HepG2 (cell line): ENCODE measurements around the gene TREML1. TPM values are rescaled to one million over a fixed set of nuclear protein-coding genes. Genes with fewer than 3 reads are reported as not detected.

Experiments
- ATAC-seq: fragments of 200-7000 bp; cut with Tn5 transposase; 3 replicates; pipeline ENCODE4 v1.9.1; 2020; ENCODE audit warnings: mild to moderate bottlenecking, moderate library complexity
- BruUV-seq: library from RNA; stranded (reverse); fragments of 400-500 nt; replicated peaks from 2 replicates; lab custom pipeline; 2021; lab: Mats Ljungman, UMichigan
- CTCF ChIA-PET: fragments of 300-600 bp; formaldehyde crosslinking; extraction: SDS; loops from one replicate; lab custom pipeline; 2021; ENCODE audit warnings: low total read pairs, inconsistent platforms, low intra/inter-chr PET ratio; lab: Yijun Ruan, JAX
- POLR2A ChIA-PET: fragments of 350-600 bp; sonication (Branson Sonifier 250); formaldehyde crosslinking; loops from one replicate; lab custom pipeline; 2020; ENCODE audit warnings: antibody characterized with exemption, inconsistent platforms; lab: Yijun Ruan, JAX
- DNase-seq: peaks from one replicate; pipeline ENCODE4 v3.0.0-alpha.2; 2015; ENCODE audit warnings: low spot score
- FAIRE-seq: peaks from 3 replicates; lab custom pipeline; 2011; peaks lifted over from hg19 to GRCh38; lab: Jason Lieb, UNC
- H2AFZ ChIP-seq: one replicate; pipeline ENCODE4 v1.6.1; 2011; ENCODE audit warnings: low read length, inconsistent platforms
- H3K27ac ChIP-seq: fragments of 300-600 bp; 3 replicates; pipeline ENCODE4 v1.8.0; 2011; ENCODE audit warnings: mixed run types, mild to moderate bottlenecking, mixed read lengths, low read length, inconsistent platforms; ENCODE audit not compliant: insufficient read depth; ENCODE audit errors: extremely low read length
- H3K27me3 ChIP-seq, 2 experiments: fragments of 200-600 bp in 1 of 2; 2 replicates in 1 of 2; 3 replicates in 1 of 2; pipeline versions ENCODE4 v1.6.0 to v1.8.0; 2011; ENCODE audit warnings: low read length in 2 of 2, mild to moderate bottlenecking in 2 of 2, moderate library complexity in 2 of 2, inconsistent platforms in 1 of 2; ENCODE audit not compliant: insufficient read depth in 2 of 2, control insufficient read depth in 1 of 2
- H3K36me3 ChIP-seq, 2 experiments: fragments of 200-600 bp in 1 of 2; replicated peaks in 1 of 2; 2 replicates in 1 of 2; 3 replicates in 1 of 2; pipeline versions ENCODE4 v1.5.1 to v1.8.0; 2011; ENCODE audit warnings: low read length in 2 of 2, inconsistent platforms in 1 of 2; ENCODE audit not compliant: insufficient read depth in 2 of 2, control insufficient read depth in 1 of 2
- H3K4me1 ChIP-seq: 2 replicates; pipeline ENCODE4 v1.5.1; 2012; ENCODE audit warnings: low read length, inconsistent platforms; ENCODE audit not compliant: insufficient read depth
- H3K4me2 ChIP-seq: 2 replicates; pipeline ENCODE4 v1.6.0; 2011; ENCODE audit warnings: low read depth, low read length, inconsistent platforms
- H3K4me3 ChIP-seq, 3 experiments: fragments of 200-600 bp in 1 of 3; sonication (generic), shearing (Covaris generic) in 1 of 3; replicated peaks in 1 of 3; 2 replicates each; pipeline ENCODE4 v1.5.1; 2011 to 2016; ENCODE audit warnings: low read length in 3 of 3, inconsistent platforms in 2 of 3, low read depth in 2 of 3, mild to moderate bottlenecking in 2 of 3, control low read depth in 1 of 3, mixed read lengths in 1 of 3; ENCODE audit not compliant: insufficient read depth in 1 of 3
- H3K79me2 ChIP-seq: one replicate; pipeline ENCODE4 v1.6.1; 2011; ENCODE audit warnings: low read length, inconsistent platforms; ENCODE audit not compliant: insufficient read depth
- H3K9ac ChIP-seq: 2 replicates; pipeline ENCODE4 v1.6.0; 2011; ENCODE audit warnings: mild to moderate bottlenecking, low read depth, low read length, inconsistent platforms; ENCODE audit not compliant: insufficient read depth
- H3K9me3 ChIP-seq: 2 replicates; pipeline ENCODE4 v1.5.1; 2012; ENCODE audit warnings: mild to moderate bottlenecking, low read length
- H4K20me1 ChIP-seq: 2 replicates; pipeline ENCODE4 v1.6.0; 2011; ENCODE audit warnings: inconsistent platforms, mild to moderate bottlenecking, low read length, moderate library complexity; ENCODE audit not compliant: insufficient read depth
- AHR ChIP-seq: IDR thresholded peaks from 2 replicates; pipeline ENCODE4 v1.6.1; 2018; ENCODE audit warnings: missing genetic modification reagents, missing compliant biosample characterization
- CEBPG ChIP-seq: IDR thresholded peaks from 2 replicates; pipeline ENCODE4 v1.6.1; 2016
- ELF3 ChIP-seq: IDR thresholded peaks from 2 replicates; pipeline ENCODE4 v1.6.1; 2016; ENCODE audit warnings: missing genetic modification reagents, missing compliant biosample characterization
- MBD4 ChIP-seq: IDR thresholded peaks from 2 replicates; pipeline ENCODE4 v1.6.1; 2012; ENCODE audit warnings: low read length, inconsistent platforms, borderline replicate concordance
- NKX3-1 ChIP-seq: sonication (generic); formaldehyde crosslinking; IDR thresholded peaks from 2 replicates; pipeline ENCODE4 v1.5.0; 2020; ENCODE audit warnings: missing genetic modification reagents
- RBAK ChIP-seq: sonication (generic); formaldehyde crosslinking; IDR thresholded peaks from 2 replicates; pipeline ENCODE4 v1.5.1; 2020; ENCODE audit warnings: mild to moderate bottlenecking, missing genetic modification reagents
- REPIN1 ChIP-seq: sonication (generic); formaldehyde crosslinking; IDR thresholded peaks from 2 replicates; pipeline ENCODE4 v1.8.0; 2022; ENCODE audit warnings: missing genetic modification reagents, low read depth, mild to moderate bottlenecking, borderline replicate concordance
- RERE ChIP-seq: IDR thresholded peaks from 2 replicates; pipeline ENCODE4 v1.6.1; 2016; ENCODE audit warnings: low read depth, missing genetic modification reagents, missing compliant biosample characterization
- SP140L ChIP-seq: sonication (generic); formaldehyde crosslinking; IDR thresholded peaks from 2 replicates; pipeline ENCODE4 v1.4.0; 2020; ENCODE audit warnings: missing genetic modification reagents, borderline replicate concordance
- TAF15 ChIP-seq: fragments of 200-400 bp; formaldehyde crosslinking; IDR thresholded peaks from one replicate; pipeline ENCODE4 v1.6.1; 2018; ENCODE audit warnings: mild to moderate bottlenecking, low read depth, low read length; ENCODE audit not compliant: poor library complexity, severe bottlenecking
- TBX3 ChIP-seq: fragments of 450-650 bp; IDR thresholded peaks from 2 replicates; pipeline ENCODE4 v1.6.1; 2017; ENCODE audit warnings: antibody characterized with exemption, mild to moderate bottlenecking, inconsistent platforms, borderline replicate concordance
- TFDP1 ChIP-seq: IDR thresholded peaks from 2 replicates; pipeline ENCODE4 v1.6.1; 2016; ENCODE audit warnings: missing compliant biosample characterization, missing genetic modification reagents, borderline replicate concordance
- YEATS2 ChIP-seq: sonication (generic); formaldehyde crosslinking; IDR thresholded peaks from 2 replicates; pipeline ENCODE4 v1.4.0; 2020; ENCODE audit warnings: missing genetic modification reagents, borderline replicate concordance
- YY1 ChIP-seq: IDR thresholded peaks from 2 replicates; pipeline ENCODE4 v1.6.1; 2011; ENCODE audit warnings: low read length, low read depth, moderate library complexity, mild to moderate bottlenecking; ENCODE audit not compliant: insufficient read depth, insufficient replicate concordance
- ZNF280B ChIP-seq: sonication (generic); formaldehyde crosslinking; IDR thresholded peaks from 2 replicates; pipeline ENCODE4 v1.5.0; 2020; ENCODE audit warnings: missing genetic modification reagents, mild to moderate bottlenecking, borderline replicate concordance
- ZNF33A ChIP-seq: sonication (generic); formaldehyde crosslinking; IDR thresholded peaks from 2 replicates; pipeline ENCODE4 v1.5.1; 2020; ENCODE audit warnings: missing genetic modification reagents, mild to moderate bottlenecking, moderate library complexity, borderline replicate concordance
- ZNF775 ChIP-seq: sonication (generic); formaldehyde crosslinking; IDR thresholded peaks from 2 replicates; pipeline ENCODE4 v1.4.0; 2020; ENCODE audit warnings: missing genetic modification reagents, mild to moderate bottlenecking, moderate library complexity, borderline replicate concordance
- WGBS: methylation state at CpG from one replicate; pipeline ENCODE4 v1.1.6; 2017; ENCODE audit warnings: low lambda C conversion rate; 5-methylcytosine and 5-hydroxymethylcytosine counted together
- in situ Hi-C: cut with HindIII; loops from 2 replicates; pipeline ENCODE4 v1.10.0; 2017; ENCODE audit warnings: low pct_unique_long_range_greater_than_20kb; ENCODE audit not compliant: extremely low pct_ligation_motif_present
- intact Hi-C: fragments of 100-400 bp; cut with micrococcal nuclease; formaldehyde crosslinking; loops from one replicate; pipeline ENCODE4 v1.10.0; 2022; ENCODE audit not compliant: unreplicated experiment
- polyA plus RNA-seq, 8 experiments: library from polyadenylated mRNA; depleted of rRNA in 3 of 8; stranded (reverse) in 7 of 8; unstranded in 1 of 8; fragments of >200 nt; fragmentation: Illumina TruSeq in 4 of 8; extraction: Trizol in 4 of 8; gene quantifications; 2 replicates each; pipeline versions ENCODE4 v1.2.1 to v1.2.3, GENCODE V29; 2011 to 2016; ENCODE audit warnings: low read depth in 4 of 8, missing spikeins in 1 of 8, mixed read lengths in 1 of 8; ENCODE audit not compliant: insufficient read depth in 1 of 8
- total RNA-seq, 5 experiments: library from RNA; depleted of rRNA; stranded (reverse); fragments of >200 nt; fragmentation: Illumina TruSeq; extraction: Trizol; gene quantifications; 2 replicates each; pipeline ENCODE4 v1.2.3, GENCODE V29; 2016; ENCODE audit warnings: low read depth in 1 of 5

The TREML1 gene
- total and polyA plus RNA-seq, 2 of the 13 experiments (the other 11 are each of a cell fraction or from before 2014, with no cell fraction given), result not detected

GRCh38 chr6:41177695-41178094, 23.5 kb upstream of the TREML1 start (continued):
- no peak for TF ChIP-seq TAF15
- TF ChIP-seq MBD4, result no peak
- no peak for TF ChIP-seq YY1
- no peak for TF ChIP-seq TFDP1
- no peak for TF ChIP-seq ELF3 (CRISPR knock-in tag)
- no peak for TF ChIP-seq ZNF33A (CRISPR knock-in tag)
- no peak for TF ChIP-seq SP140L (CRISPR knock-in tag)
- TF ChIP-seq ZNF280B, result no peak

GRCh38 chr6:41177287-41177686, 23.1 kb upstream of the TREML1 start:
- BruUV-seq, result no TSS peak
- Histone ChIP-seq H2AFZ (no peak overlapping the region), H3K9me3 (no peaks in the 10 kb centered on the region), H3K79me2 (no peaks in the 10 kb centered on the region), H3K27ac (no peak overlapping the region), H3K4me3 (no peak overlapping the region), H3K4me2 (no peak overlapping the region), H4K20me1 (no peaks in the 10 kb centered on the region), H3K4me1 (peaks cover 11% of the 10 kb centered on the region), H3K36me3 (no peaks in the 10 kb centered on the region), H3K9ac (no peak overlapping the region), H3K27me3 (no peaks in the 10 kb centered on the region; a peak in 1 of 5 replicates)
- no peak for DNase-seq
- intact Hi-C loops, result no loop called here
- WGBS, result 1% methylated on average over 3 of the region's 3 CpGs
- ChIA-PET CTCF (no interaction called here), POLR2A (no interaction called here)
- no peak for FAIRE-seq
- ATAC-seq, result no peak
- in situ Hi-C loops, result no loop called here
- no peak for TF ChIP-seq ZNF775 (CRISPR knock-in tag)
- TF ChIP-seq RERE (CRISPR knock-in tag), result no peak
- TF ChIP-seq AHR (CRISPR knock-in tag), result no peak
- no peak for TF ChIP-seq NKX3-1 (CRISPR knock-in tag)
- TF ChIP-seq REPIN1 (CRISPR knock-in tag), result no peak
- no peak for TF ChIP-seq CEBPG (CRISPR knock-in tag)
- TF ChIP-seq YEATS2, result no peak
- TF ChIP-seq RBAK (CRISPR knock-in tag), result no peak
- TF ChIP-seq TBX3, result no peak
